GM12892 (cell line): ENCODE data around the gene GLT1D1.

Experiments
- POLR2A ChIP-seq: IDR thresholded peaks from 2 replicates; pipeline ENCODE4 v1.6.1; 2011; ENCODE audit warnings: low read depth, low read length, control low read depth
- POLR2AphosphoS5 ChIP-seq: IDR thresholded peaks from 2 replicates; pipeline ENCODE4 v1.6.1; 2011; ENCODE audit warnings: low read depth, low read length, control low read depth
- TAF1 ChIP-seq: IDR thresholded peaks from 2 replicates; pipeline ENCODE4 v1.6.1; 2011; ENCODE audit warnings: low read depth, mild to moderate bottlenecking, control low read depth, low read length, borderline replicate concordance

- no peak for TF ChIP-seq TAF1
- no peak for TF ChIP-seq POLR2A
- TF ChIP-seq POLR2AphosphoS5: no peak
Observed at GRCh38 chr12:128906485-128907137, 53.3 kb downstream of the GLT1D1 start.
